MM.1S (cell line): ENCODE measurements around the gene ADAMTS18.

Experiments used
- CTCF ChIP-seq: fragments of 300-600 bp; sonication (generic); IDR thresholded peaks from 2 replicates; pipeline ENCODE4 v1.5.1; 2016; ENCODE audit warnings: antibody characterized with exemption, low read length, mixed read lengths
- EZH2phosphoT487 ChIP-seq: fragments of 300-600 bp; sonication (generic); IDR thresholded peaks from 2 replicates; pipeline ENCODE4 v1.6.1; 2018; ENCODE audit warnings: antibody characterized with exemption, low read length

GRCh38 chr16:77435272-77435820 is 512 bp upstream of the ADAMTS18 start:
- TF ChIP-seq CTCF: no peak
- TF ChIP-seq EZH2phosphoT487: no peak
